Testis (tissue), 2 donors: ENCODE data around the gene DMGDH.

Experiments used
- POLR2A ChIP-seq: fragments of 450-650 bp; IDR thresholded peaks from one replicate; pipeline ENCODE4 v1.6.1; 2017; ENCODE audit warnings: antibody characterized with exemption, mild to moderate bottlenecking, moderate library complexity
- TF ChIP-seq, protein P1 (sequence below), 3 experiments: fragments of 450-650 bp in 2 of 3; fragments of 200-600 bp in 1 of 3; sonication (generic) in 1 of 3; IDR thresholded peaks; one replicate each; pipeline ENCODE4 v1.5.1; 2016 to 2019; ENCODE audit warnings: antibody characterized with exemption in 3 of 3, mild to moderate bottlenecking in 2 of 3, moderate library complexity in 1 of 3

DNA sequence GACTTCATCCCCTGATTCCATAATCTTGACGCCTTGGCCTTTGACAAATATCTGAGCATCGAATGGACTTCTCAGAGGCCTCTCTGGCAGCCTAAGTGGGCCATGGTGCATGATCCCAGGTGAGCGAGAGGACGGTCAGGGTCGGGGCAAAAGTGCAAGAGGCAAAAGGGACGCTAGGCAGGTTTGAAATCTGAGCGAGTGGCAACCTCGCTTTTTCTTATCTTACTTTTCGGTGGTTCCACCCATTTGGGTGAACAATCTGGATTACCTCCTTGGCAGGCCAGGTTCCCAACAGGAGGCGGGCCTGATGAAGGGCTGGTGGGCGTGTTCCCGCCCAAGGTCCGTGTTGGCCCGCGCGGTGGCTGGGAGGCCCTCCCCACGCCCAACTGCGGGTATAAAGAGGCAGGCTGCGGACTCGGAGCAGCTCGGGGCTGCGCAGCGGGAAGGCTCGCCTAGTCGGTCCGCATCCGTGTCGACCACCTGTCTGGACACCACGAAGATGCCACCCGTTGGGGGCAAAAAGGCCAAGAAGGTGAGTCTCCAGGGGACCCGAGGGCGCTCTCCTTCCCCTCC lies 42.0 kb upstream of the DMGDH start, which contains the start of gene BHMT:
- TF ChIP-seq, protein P1, sequence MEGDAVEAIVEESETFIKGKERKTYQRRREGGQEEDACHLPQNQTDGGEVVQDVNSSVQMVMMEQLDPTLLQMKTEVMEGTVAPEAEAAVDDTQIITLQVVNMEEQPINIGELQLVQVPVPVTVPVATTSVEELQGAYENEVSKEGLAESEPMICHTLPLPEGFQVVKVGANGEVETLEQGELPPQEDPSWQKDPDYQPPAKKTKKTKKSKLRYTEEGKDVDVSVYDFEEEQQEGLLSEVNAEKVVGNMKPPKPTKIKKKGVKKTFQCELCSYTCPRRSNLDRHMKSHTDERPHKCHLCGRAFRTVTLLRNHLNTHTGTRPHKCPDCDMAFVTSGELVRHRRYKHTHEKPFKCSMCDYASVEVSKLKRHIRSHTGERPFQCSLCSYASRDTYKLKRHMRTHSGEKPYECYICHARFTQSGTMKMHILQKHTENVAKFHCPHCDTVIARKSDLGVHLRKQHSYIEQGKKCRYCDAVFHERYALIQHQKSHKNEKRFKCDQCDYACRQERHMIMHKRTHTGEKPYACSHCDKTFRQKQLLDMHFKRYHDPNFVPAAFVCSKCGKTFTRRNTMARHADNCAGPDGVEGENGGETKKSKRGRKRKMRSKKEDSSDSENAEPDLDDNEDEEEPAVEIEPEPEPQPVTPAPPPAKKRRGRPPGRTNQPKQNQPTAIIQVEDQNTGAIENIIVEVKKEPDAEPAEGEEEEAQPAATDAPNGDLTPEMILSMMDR (IDR thresholded peaks at IDR 0.05): no peak
- no peak for TF ChIP-seq POLR2A
